ENCODE measurements around the gene HECW1. TPM values are rescaled to one million over a fixed set of nuclear protein-coding genes. Genes with fewer than 3 reads are reported as not detected.

Gene HECW1
- total and polyA plus RNA-seq, 10 of the 15 experiments (the other 5 are each of a cell fraction or from before 2014, with no cell fraction given) = under 0.01 to 0.31 (median 0.04) TPM; not detected in 3

GRCh38 chr7:43583424-43584194, 471.2 kb downstream of the HECW1 start (continued):
- TF ChIP-seq BACH1 (IDR thresholded peaks at IDR 0.05; ENCODE audit: borderline replicate concordance) (peak; percentile 54; the same call in 1 of the 2 replicates), IKZF1 (conservative IDR thresholded peaks at IDR 0.05) (peak; percentile 44; the same call in 1 of the 2 replicates), SKIL (IDR thresholded peaks at IDR 0.05; ENCODE audit: low read depth, poor library complexity, severe bottlenecking) (peak; percentile 23), RUNX3 (IDR thresholded peaks at IDR 0.05; ENCODE audit: low read length) (peak; percentile 75), GATAD2B (conservative IDR thresholded peaks at IDR 0.05; ENCODE audit: low read depth) (peak; percentile 82; the same call in 1 of the 2 replicates), SMARCA5 (IDR thresholded peaks at IDR 0.05) (0 out of 2 replicates have a peak, but pooled peaks have one; percentile 66), CTCF (IDR thresholded peaks at IDR 0.05 in 2 of 3, conservative IDR thresholded peaks at IDR 0.05 in 1 of 3; ENCODE audit: control insufficient read depth in 2 of 3, extremely low read depth in 1 of 3, insufficient read depth in 1 of 3, low read depth in 3 of 3, low read length in 3 of 3) (peak in 2 of 3 experiments; percentile 18 to 27; a peak in 1 of 6 replicates), POLR2A (IDR thresholded peaks at IDR 0.05; ENCODE audit: low read depth, low read length) (peak; percentile 10; the same call in 1 of the 2 replicates), PAX8 (IDR thresholded peaks at IDR 0.05) (no peak), FOS (IDR thresholded peaks at IDR 0.05; ENCODE audit: borderline replicate concordance, extremely low read depth, insufficient read length) (no peak), JUNB (IDR thresholded peaks at IDR 0.05) (no peak), NKRF (conservative IDR thresholded peaks at IDR 0.05) (0 out of 2 replicates have a peak, but pooled peaks have one; percentile 15)

Data from GM12878 (cell line).